GM19468 (cell line): ENCODE measurements around the gene ELAC2.

ENCODE experiments used
- ATAC-seq: cut with Tn5 transposase; IDR thresholded peaks from one replicate; pipeline ENCODE4 v1.9.1; 2021; ENCODE audit warnings: mild to moderate bottlenecking, moderate library complexity, moderate number of reproducible peaks; ENCODE audit not compliant: unreplicated experiment; ENCODE audit errors: extremely low read depth

Gene ELAC2

GRCh38 chr17:12961655-12962054 lies 56.2 kb downstream of the ELAC2 start:
- ATAC-seq: no peak

GRCh38 chr17:12959441-12959840 lies 58.4 kb downstream of the ELAC2 start:
- no peak for ATAC-seq

- no peak for ATAC-seq
Measured at GRCh38 chr17:12958786-12959185, 59.0 kb downstream of the ELAC2 start.

DNA sequence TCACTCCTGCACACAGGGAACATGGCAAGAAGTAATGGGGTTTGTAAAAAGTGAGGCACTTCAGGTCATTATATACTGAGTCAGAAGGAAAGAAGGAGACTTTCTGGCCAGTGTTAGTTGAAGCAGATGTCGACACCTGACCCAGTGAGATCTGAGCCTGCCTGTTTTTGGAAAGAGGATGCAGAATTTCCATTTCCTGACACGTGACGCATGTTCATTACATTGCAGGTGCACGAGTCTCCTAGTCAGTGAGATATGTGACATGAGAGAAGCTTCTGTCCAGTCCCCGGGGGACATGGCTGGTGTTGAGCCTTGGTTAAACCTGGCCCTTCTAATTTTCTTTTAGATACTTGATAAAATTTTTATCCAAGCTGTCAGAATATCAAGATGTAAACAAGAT lies 62.3 kb downstream of the ELAC2 start:
- no peak for ATAC-seq

DNA sequence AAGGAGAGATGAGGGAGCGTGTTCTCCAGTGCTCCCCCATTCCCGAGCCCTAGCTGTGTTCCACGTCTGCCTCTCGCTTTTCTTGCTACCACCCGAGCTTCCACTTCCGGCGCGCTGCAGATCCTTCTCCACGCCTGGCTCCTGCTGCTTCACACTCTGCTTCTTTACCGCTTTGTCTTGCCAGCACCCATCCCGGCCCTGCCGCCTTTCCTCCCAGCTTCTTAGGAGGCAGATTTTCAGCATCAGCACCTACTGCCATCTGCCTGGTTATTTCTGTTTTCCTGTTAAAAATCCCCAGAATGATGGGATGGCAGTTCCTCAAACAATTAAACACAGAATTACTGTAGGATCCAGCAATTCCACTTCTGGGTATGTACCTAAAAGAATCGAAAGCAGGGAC lies 64.7 kb downstream of the ELAC2 start:
- ATAC-seq: no peak

DNA sequence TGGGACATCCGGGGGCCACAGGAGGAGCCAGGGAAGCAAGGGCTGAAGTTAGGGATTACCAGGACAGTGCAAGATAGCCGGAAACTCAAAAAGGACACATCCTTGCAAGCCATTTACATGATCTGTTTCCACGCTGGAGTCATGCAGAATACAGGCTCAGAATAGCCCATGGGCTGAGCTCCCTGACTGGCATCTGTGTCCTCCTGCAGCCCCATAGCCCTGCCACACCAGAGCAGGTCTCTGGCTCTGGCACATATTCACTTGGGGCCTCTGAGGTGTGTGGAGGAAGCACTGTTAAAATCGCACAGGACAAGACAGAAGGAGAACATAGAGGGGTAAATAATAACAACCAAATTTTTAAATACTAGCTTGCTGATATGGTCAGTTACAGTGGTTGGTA lies 65.8 kb downstream of the ELAC2 start:
- ATAC-seq: no peak

- ATAC-seq: no peak
Measured at GRCh38 chr17:12947047-12947446, 70.8 kb downstream of the ELAC2 start.
